Neural progenitor cell (in vitro differentiated cells): ENCODE data around the gene OAS3. TPM values are rescaled to one million over a fixed set of nuclear protein-coding genes. Genes with fewer than 3 reads are reported as not detected.

Experiments used
- DNase-seq: peaks from one replicate; pipeline ENCODE4 v3.0.0-alpha.2; 2016; ENCODE audit warnings: low spot score
- H2AFZ ChIP-seq: fragments of 200-600 bp; sonication (generic); replicated peaks from 2 replicates; pipeline ENCODE4 v1.6.1; 2016; ENCODE audit warnings: antibody characterized with exemption
- H3F3A ChIP-seq: fragments of 200-600 bp; sonication (generic); 2 replicates; pipeline ENCODE4 v1.6.1; 2016; ENCODE audit warnings: antibody characterized with exemption, low read depth
- H3K27ac ChIP-seq: fragments of 200-600 bp; sonication (generic); 2 replicates; pipeline ENCODE4 v1.5.1; 2016; ENCODE audit warnings: mild to moderate bottlenecking
- H3K27me3 ChIP-seq: fragments of 200-600 bp; sonication (generic); 2 replicates; pipeline ENCODE4 v1.6.1; 2016; ENCODE audit warnings: mild to moderate bottlenecking, moderate library complexity
- H3K36me3 ChIP-seq: fragments of 200-600 bp; sonication (generic); 2 replicates; pipeline ENCODE4 v1.5.1; 2016
- H3K4me1 ChIP-seq: fragments of 200-600 bp; sonication (generic); 2 replicates; pipeline ENCODE4 v1.6.1; 2016; ENCODE audit warnings: mixed run types
- H3K4me2 ChIP-seq: fragments of 200-600 bp; sonication (generic); 2 replicates; pipeline ENCODE4 v1.6.1; 2016
- H3K4me3 ChIP-seq: fragments of 200-600 bp; sonication (generic); 2 replicates; pipeline ENCODE4 v1.5.1; 2016
- H3K79me2 ChIP-seq: fragments of 200-600 bp; sonication (generic); 2 replicates; pipeline ENCODE4 v1.6.1; 2016; ENCODE audit warnings: low read depth
- H3K9ac ChIP-seq: fragments of 200-600 bp; sonication (generic); 2 replicates; pipeline ENCODE4 v1.6.1; 2016
- H3K9me3 ChIP-seq: fragments of 200-600 bp; sonication (generic); 2 replicates; pipeline ENCODE4 v1.5.1; 2016; ENCODE audit warnings: low read depth
- H4K20me1 ChIP-seq: fragments of 200-600 bp; sonication (generic); 2 replicates; pipeline ENCODE4 v1.6.1; 2016; ENCODE audit warnings: low read depth
- H3K27ac Mint-ChIP-seq: 3 replicates; pipeline ENCODE4 v1.8.0; 2021; ENCODE audit warnings: mixed read lengths
- H3K27me3 Mint-ChIP-seq: 2 replicates; pipeline ENCODE4 v1.8.0; 2022; ENCODE audit warnings: low read depth, mild to moderate bottlenecking, inconsistent platforms, moderate library complexity, mixed read lengths; ENCODE audit not compliant: insufficient read depth
- H3K36me3 Mint-ChIP-seq: 3 replicates; pipeline ENCODE4 v1.8.0; 2021; ENCODE audit warnings: mixed read lengths
- H3K4me1 Mint-ChIP-seq: 3 replicates; pipeline ENCODE4 v1.8.0; 2021; ENCODE audit warnings: mixed read lengths
- H3K4me3 Mint-ChIP-seq: 3 replicates; pipeline ENCODE4 v1.8.0; 2021; ENCODE audit warnings: mild to moderate bottlenecking, moderate library complexity, mixed read lengths
- H3K9me3 Mint-ChIP-seq: 3 replicates; pipeline ENCODE4 v1.8.0; 2020; ENCODE audit warnings: mixed read lengths
- CTCF ChIP-seq: fragments of 200-600 bp; sonication (generic); IDR thresholded peaks from 2 replicates; pipeline ENCODE4 v1.5.1; 2017; ENCODE audit warnings: antibody characterized with exemption, mild to moderate bottlenecking
- EZH2 ChIP-seq: fragments of 200-600 bp; sonication (generic); IDR thresholded peaks from 2 replicates; pipeline ENCODE4 v1.6.1; 2017; ENCODE audit warnings: antibody characterized with exemption, mild to moderate bottlenecking, moderate library complexity
- EZH2phosphoT487 ChIP-seq: fragments of 200-600 bp; sonication (generic); IDR thresholded peaks from 2 replicates; pipeline ENCODE4 v1.6.1; 2017; ENCODE audit warnings: antibody characterized with exemption
- total RNA-seq: library from RNA; depleted of rRNA; stranded (reverse); fragments of >200 nt; gene quantifications from 2 replicates; pipeline ENCODE4 v1.2.3, GENCODE V29; 2015; ENCODE audit warnings: low replicate concordance

The OAS3 gene
- total RNA-seq, 1 donor from 2014 or later: not detected

- Histone ChIP-seq H3K79me2 (no peaks in the 10 kb centered on the region), H3K4me1 (no peaks in the 10 kb centered on the region), H3K27ac (no peak overlapping the region), H3K9me3 (no peaks in the 10 kb centered on the region), H3K36me3 (no peaks in the 10 kb centered on the region), H2AFZ (no peak overlapping the region), H4K20me1 (no peaks in the 10 kb centered on the region), H3K4me3 (no peak overlapping the region), H3K9ac (no peak overlapping the region), H3F3A (no peaks in the 10 kb centered on the region), H3K27me3 (no peaks in the 10 kb centered on the region), H3K4me2 (no peak overlapping the region)
- no peak overlapping the region for H3K4me3 Mint-ChIP-seq
- H3K27ac Mint-ChIP-seq: no peak overlapping the region
- TF ChIP-seq EZH2 (no peak), CTCF (no peak), EZH2phosphoT487 (no peak)
- no peak for DNase-seq
- no peaks in the 10 kb centered on the region for H3K36me3 Mint-ChIP-seq
- H3K9me3 Mint-ChIP-seq: no peaks in the 10 kb centered on the region
- peaks cover 5% of the 10 kb centered on the region for H3K27me3 Mint-ChIP-seq
- H3K4me1 Mint-ChIP-seq: peaks cover 2% of the 10 kb centered on the region
Measured at GRCh38 chr12:112892856-112893255, 45.4 kb upstream of the OAS3 start.

- Mint-ChIP-seq H3K4me3 (no peak overlapping the region), H3K9me3 (peaks cover 2% of the 10 kb centered on the region)
- TF ChIP-seq CTCF: no peak
- TF ChIP-seq EZH2phosphoT487: no peak
Measured at GRCh38 chr12:112894128-112894527, 44.1 kb upstream of the OAS3 start.

GRCh38 chr12:112898380-112898779 is 39.9 kb upstream of the OAS3 start:
- Histone ChIP-seq H3K4me2 (no peak overlapping the region), H3K27ac (no peak overlapping the region), H3K27me3 (no peaks in the 10 kb centered on the region), H3K4me3 (no peak overlapping the region), H2AFZ (no peak overlapping the region), H3K9me3 (no peaks in the 10 kb centered on the region), H3F3A (no peaks in the 10 kb centered on the region), H3K9ac (no peak overlapping the region), H3K36me3 (no peaks in the 10 kb centered on the region), H4K20me1 (no peaks in the 10 kb centered on the region), H3K79me2 (no peaks in the 10 kb centered on the region), H3K4me1 (no peaks in the 10 kb centered on the region)
- Mint-ChIP-seq H3K4me3 (no peak overlapping the region), H3K9me3 (peaks cover 6% of the 10 kb centered on the region), H3K27me3 (peaks cover 12% of the 10 kb centered on the region), H3K36me3 (no peaks in the 10 kb centered on the region), H3K4me1 (no peaks in the 10 kb centered on the region), H3K27ac (no peak overlapping the region)
- DNase-seq: no peak
- TF ChIP-seq CTCF (no peak), EZH2 (no peak), EZH2phosphoT487 (no peak)

More at GRCh38 chr12:112894128-112894527, 44.1 kb upstream of the OAS3 start:
- no peak for DNase-seq
- H3K9ac ChIP-seq: no peak overlapping the region
- H3K4me1 Mint-ChIP-seq: peaks cover 2% of the 10 kb centered on the region
- no peak overlapping the region for H3K4me3 ChIP-seq
- no peaks in the 10 kb centered on the region for H3F3A ChIP-seq
- H3K4me1 ChIP-seq: no peaks in the 10 kb centered on the region
- no peak overlapping the region for H3K4me2 ChIP-seq
- no peaks in the 10 kb centered on the region for H3K36me3 ChIP-seq
- no peak overlapping the region for H2AFZ ChIP-seq
- no peak overlapping the region for H3K27ac ChIP-seq
- H3K27me3 ChIP-seq: no peaks in the 10 kb centered on the region
- H3K36me3 Mint-ChIP-seq: no peaks in the 10 kb centered on the region
- no peaks in the 10 kb centered on the region for H4K20me1 ChIP-seq
- H3K27me3 Mint-ChIP-seq: peaks cover 12% of the 10 kb centered on the region
- no peaks in the 10 kb centered on the region for H3K79me2 ChIP-seq
- no peaks in the 10 kb centered on the region for H3K9me3 ChIP-seq
- H3K27ac Mint-ChIP-seq: no peak overlapping the region
